GM15510 (cell line): Measurements from ENCODE around the gene TEAD3.

Source experiments
- POLR2A ChIP-seq: IDR thresholded peaks from 3 replicates; pipeline ENCODE4 v1.6.1; 2011; ENCODE audit warnings: borderline replicate concordance; ENCODE audit not compliant: insufficient read length; ENCODE audit errors: extremely low read depth

The TEAD3 gene

DNA sequence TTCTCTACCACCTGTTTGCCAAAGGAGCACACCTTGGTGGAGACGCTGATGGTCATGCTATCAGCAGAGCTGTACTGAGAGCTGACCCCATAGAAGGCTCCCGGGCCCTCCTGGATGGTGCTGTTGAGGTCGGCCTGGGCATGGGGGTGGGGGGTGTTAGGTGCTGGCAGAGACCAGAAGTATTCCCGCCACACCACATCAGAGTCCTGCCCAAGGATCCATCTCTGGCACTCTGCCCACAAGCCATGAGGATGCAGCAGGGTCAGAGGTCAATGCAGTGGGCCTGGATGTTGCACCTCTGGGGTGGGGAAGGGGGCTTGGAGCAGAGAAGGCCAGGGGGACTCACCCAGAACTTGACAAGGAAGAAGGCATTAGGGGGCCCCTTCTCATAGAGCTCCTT, 21.3 kb downstream of the TEAD3 start:
- TF ChIP-seq POLR2A: no peak

DNA sequence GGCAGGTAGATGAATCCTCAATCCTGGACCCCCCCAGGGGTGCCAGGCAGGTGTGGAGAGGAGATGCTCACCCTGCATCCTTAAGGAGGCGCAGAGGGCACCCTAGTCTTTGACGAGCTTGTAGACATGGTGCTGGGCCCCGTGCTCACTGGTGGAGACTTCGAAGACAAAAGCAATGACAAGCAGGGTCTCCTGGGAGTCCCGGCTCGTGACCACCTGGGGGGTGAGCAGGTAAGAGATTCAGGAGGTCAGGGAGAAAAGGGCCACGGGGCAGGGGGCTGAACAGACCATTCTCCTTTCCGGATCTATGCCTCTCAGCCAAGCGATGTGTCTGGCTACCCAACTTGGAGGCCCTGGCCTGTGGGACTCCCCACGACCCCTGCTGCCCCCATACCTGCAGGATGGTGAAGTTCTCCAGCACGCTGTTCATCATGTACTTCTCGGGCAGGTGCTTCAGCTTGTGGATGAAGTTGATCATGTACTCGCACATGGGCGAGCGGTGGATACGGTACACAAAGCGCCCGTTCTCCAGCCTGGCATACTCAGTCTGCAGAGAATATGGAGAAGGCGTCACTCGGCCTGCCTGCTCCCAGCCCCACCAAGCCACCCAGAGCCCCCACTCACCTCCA, 21.8 kb downstream of the TEAD3 start:
- TF ChIP-seq POLR2A: no peak

DNA sequence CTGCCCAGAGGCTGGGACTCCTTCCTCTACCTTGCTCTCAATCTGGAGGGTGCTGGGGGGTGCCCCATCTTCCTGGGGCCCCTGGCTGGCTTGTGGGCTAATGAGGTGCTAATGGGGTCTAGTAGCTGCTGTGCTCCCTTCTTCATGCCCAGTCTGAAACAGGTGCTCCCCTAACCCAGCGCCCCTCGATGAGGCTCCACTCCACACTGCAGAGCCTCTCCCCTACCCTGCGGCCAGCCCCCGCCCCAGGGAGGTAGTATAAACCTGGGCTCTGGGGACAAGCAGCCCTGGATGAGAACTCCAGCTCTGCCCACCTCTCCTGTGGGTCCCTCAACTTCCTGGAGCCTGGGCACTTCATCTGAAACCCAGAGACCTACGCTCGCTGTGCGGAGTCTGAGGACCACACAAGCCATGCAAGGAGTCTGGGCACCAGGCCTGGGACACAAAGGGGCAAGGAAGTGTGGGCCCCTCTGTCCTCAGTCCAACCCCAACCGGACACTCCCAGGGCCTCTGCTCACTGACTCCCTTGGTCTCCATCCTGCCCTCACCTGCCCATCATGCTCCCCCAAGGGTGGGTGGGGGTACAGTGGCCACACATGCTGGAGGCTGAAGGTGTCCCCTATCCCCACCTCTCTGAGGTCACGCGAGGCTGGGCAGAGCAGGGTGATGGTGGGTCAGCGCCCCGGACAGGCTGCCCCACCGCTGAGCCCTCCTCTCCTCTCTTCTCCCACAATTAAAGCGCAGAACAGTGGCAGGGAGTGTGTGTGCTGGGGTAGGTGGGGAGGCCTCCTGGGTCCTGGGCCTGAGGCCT, 22.5 kb downstream of the TEAD3 start:
- peak; percentile 4 for TF ChIP-seq POLR2A

DNA sequence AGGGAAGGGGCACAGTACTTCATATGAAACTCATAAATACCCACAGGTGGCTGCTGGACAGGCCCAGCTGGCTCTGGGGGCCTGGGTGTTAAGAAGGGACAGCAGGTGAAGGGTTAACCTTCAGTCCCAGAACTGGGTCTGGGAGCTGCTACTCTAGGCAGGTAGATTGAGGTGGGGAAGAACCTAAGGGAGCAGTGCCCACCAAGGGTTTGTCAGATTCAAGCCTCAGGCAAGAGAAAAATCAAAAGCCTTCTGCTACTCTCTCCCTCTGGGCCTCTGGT, 23.1 kb downstream of the TEAD3 start:
- no peak for TF ChIP-seq POLR2A

DNA sequence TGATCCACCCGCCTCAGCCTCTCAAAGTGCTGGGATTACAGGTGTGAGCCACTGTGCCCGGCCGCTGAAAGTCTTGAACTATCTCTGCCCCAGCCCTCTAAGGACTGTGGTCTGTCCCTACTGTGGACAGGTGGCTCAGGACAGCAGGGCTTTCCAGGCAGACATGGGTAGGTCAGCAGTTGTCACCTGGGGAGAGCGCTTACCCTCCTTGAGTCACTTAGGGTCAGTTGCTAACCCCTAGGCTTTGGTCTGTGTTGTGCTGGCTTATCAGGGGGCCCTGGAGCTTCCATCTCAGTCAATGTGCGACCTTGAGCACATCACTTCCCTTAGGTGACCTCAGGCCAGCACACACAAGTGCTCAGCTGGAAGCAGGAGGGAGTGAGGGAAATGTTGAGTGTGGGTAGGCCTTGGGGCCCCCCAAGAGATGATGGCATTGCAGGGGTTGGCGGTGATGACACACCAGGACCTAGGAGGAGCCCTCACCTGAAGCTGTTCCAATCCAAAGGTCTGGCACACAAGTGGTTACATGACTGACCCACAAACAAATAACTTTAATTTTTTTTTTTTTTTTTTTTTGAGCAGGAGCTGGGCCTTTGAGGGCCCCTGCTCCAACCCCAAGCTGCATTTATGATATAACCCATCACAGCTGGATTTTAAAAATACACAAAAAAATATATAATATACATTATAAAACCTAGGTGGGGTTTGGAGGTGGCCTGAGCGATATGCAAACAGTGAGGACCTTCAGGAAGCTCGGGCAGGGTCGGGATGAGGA, 23.6 kb downstream of the TEAD3 start:
- TF ChIP-seq POLR2A: no peak

DNA sequence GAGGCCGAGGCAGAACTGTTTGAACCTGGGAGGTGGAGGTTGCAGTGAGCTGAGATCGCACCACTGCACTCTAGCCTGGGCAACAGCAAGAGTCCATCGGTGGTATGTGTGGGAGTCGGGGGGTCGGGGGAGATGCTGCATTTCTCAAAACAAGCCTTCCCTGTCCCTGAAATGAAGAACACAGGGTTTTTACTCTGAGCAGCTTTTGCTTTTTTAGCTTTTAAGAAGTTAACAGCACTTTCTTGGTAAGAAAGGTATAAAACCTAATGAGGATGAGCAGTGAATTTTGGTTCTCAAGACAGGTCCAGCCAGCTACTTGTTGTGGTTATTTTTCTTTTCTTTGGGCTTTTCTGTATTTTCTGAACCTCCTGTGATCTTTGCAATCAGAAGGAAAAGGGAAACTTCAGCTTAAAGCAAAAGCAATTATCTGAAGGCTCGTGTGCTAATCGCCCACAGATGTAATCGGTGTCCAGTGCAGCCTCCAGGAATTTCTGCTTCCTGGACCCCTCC, 25.0 kb downstream of the TEAD3 start:
- TF ChIP-seq POLR2A: peak; percentile 4

DNA sequence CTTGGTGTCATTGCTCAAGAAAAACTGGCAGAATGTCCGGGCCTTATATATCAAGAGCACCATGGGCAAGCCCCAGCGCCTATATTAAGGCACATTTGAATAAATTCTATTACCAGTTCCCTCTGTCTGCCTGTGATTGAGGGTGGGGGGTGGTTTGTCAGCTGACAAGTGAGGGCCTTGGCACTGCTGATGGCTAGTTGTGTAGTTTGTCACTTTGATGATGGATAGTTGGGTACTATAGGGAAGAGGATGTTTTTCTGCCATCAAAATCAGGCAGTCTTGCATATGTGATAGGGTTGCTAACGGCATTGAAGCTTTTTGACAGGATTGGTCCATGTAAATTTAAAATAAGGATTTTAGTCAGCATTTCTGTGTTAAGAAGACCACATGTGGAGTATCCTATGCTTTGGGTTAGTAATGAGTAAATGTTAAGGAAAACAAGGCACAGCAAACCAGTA, 26.2 kb downstream of the TEAD3 start:
- no peak for TF ChIP-seq POLR2A

DNA sequence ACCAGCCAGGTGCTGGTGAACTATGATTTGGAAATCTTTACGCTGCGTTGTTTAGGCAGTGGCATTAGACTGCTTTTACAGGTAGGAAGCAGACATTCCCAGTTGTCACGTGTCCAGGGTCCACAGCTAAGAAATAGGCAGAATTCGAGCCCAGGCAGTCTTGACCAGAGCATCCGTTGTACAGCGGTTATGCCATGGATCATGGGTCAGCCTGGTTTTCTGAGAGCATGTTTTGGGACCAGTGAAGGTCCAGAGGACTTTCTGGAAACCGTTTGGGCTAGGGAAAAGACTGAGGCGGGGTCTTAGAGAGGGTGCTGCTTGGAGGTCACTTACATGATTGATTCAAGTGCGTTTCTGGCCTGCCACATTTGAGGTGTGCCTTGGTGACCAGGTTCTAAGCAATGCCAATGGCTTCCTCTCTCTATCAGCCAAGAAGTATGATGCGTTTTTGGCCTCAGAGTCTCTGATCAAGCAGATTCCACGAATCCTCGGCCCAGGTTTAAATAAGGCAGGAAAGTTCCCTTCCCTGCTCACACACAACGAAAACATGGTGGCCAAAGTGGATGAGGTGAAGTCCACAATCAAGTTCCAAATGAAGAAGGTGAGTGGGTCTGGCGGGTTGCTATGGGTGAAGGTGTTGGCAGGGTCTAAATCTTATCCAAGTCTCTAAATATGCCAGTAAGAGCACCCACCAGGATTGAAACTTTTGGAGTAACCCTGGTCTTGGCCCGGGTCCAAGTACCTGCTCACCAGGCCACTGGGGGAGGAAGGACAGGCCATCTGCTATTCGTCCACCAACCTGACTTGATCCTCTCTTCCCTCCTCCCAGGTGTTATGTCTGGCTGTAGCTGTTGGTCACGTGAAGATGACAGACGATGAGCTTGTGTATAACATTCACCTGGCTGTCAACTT, 26.9 kb downstream of the TEAD3 start:
- no peak for TF ChIP-seq POLR2A

DNA sequence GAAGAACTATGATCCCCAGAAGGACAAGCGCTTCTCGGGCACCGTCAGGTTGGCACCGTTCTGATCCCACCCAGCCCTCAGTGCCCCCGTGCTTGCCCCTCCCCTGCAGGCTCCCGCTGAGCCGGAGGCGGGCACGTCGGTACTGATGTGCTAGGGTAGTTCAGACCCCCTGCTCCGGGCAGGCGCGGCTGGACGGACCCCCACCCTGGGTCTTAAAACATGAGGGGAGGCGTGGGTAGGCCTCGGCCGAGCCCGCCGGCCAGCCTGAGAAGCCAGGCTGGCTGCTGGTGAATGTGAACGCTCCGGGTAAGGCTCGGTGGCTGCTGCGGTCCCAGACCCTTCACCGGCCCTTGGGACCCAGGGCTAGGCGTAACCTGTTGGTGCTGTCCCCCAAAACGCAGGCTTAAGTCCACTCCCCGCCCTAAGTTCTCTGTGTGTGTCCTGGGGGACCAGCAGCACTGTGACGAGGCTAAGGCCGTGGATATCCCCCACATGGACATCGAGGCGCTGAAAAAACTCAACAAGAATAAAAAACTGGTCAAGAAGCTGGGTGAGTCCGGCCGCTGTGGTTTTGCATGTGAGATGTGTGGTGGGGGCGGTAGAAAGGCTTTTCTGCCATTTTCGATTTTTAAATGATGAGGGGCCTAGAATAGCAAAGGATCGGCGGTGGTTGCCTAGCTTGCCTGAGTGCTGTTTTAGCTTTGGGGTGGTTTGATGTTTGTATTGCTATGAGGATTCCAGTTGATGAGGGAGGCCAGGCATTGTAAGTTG, 27.7 kb downstream of the TEAD3 start:
- no peak for TF ChIP-seq POLR2A

DNA sequence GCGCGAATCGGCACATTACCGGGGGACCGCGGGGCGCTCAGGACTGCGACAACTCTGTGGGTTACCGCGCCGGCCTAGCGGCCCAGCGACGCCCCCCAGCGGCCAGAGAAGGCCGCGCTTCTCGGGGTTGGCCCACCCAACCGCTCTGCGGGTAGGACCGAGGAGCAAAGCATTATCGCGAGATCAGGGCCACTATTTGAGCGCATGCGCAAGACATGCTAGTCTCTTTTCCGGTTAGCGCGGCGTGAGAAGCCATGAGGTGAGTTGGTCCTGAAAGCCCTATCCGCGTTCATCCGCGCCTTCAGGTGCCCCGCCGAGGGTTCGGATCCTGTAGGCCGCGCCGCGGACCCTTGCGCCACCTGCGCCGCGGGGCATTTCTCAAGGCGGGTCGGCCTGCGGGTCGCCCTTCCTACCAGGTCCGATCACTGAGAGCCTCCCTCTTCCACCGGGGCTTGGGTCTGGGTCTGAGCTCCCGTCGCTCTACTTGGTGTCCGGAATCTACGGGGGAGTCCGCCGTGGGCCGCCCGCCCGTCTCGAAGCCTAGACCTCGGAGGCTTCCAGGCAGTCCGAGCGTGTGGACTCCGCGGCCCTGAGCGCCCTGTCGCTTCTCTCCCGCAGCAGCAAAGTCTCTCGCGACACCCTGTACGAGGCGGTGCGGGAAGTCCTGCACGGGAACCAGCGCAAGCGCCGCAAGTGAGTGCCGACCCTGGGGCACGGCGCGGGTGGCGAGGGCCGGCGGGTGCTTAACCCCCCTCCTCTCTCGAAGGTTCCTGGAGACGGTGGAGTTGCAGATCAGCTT, 28.5 kb downstream of the TEAD3 start, which contains the start of gene RPL10A:
Gene RPL10A (plus strand): TSS at position 221 of the 799 bp plus-strand sequence. CDS start 34 bp downstream, at position 255.
- peak; percentile 100 for TF ChIP-seq POLR2A

DNA sequence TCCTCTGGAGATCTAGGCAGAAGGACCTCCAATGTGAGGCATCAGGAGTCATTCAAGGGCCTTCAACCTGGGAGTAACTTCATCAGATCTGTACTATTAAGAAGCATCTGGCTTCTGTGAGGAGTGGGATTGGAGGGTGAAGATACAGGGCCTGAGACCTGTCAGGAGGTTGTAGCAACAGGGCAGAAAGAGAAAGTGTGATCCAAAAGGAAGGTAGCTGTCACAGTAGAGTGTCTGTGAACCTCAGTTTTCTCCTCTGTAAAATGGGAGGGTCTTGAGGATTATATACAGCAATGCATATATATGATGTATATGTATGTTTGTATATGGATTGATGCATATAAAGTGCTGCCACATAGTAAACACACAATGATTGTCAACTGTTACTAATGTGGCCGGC, 31.2 kb downstream of the TEAD3 start:
- TF ChIP-seq POLR2A: no peak

DNA sequence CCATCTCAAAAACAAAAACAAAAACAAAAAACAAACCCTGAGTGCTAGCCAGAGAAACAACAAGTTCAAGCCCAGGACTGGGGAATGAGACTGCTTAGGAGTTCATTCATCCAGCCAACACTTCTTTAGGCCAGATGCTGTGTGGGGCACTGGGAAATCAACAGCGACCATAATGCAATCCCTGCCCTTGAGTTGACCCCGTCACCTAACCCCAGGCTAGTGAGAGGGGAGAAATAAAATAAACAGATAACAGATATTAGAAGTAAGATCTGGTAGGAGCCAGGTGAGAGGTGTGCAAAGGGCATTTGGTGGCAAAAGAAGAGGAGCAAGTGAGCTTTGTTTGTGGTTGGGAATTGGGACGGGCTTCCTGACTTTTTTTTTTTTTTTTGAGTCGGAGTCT, 33.6 kb downstream of the TEAD3 start:
- no peak for TF ChIP-seq POLR2A

DNA sequence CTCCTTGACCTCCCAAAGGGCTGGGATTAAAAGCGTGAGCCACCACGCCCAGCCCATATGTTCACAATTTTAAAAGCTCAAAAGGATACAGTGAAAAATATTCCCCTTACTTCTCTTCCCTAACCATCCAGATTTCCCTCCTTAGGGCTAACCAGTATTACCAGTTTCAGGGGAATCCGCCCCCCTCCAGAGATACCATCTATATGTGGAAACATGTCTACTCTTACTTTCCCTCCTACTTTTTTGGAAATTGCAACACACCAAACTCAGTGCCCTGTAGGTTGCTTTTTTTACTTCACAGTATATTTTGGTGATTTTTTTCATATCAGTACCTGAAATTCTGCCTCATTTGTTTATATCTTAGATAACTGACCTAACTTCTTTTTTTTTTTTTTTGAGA, 35.6 kb downstream of the TEAD3 start:
- no peak for TF ChIP-seq POLR2A

DNA sequence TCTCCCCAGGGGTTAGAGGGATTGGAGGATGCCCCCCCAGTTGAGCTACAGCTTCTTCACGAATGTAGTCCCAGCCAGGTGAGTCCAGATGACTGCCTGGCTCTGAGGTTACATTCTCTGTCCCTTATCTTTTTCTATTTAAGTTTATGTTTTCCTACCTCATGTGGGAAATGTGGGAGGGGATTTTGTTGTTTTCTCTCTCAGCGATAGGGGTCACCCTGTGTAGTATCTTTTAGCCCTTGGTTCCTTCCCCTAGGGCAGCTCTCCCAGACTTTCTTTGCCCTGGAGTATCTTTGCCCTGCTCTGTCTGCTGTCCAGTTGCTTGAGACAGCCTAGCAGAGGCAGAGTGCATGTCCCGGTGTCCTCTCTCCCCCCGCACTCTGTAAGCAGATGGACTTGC, 39.0 kb downstream of the TEAD3 start:
- no peak for TF ChIP-seq POLR2A
